Hepatocyte (in vitro differentiated cells): ENCODE data around the gene MARCHF3.

Experiments used
- CTCF ChIP-seq: fragments of 200-600 bp; sonication (generic); IDR thresholded peaks from 2 replicates; pipeline ENCODE4 v1.5.1; 2016; ENCODE audit warnings: antibody characterized with exemption, mild to moderate bottlenecking; ENCODE audit not compliant: poor library complexity
- EZH2phosphoT487 ChIP-seq: fragments of 200-600 bp; sonication (generic); IDR thresholded peaks from one replicate; pipeline ENCODE4 v1.6.1; 2018; ENCODE audit warnings: antibody characterized with exemption, mild to moderate bottlenecking, low read depth, moderate library complexity; ENCODE audit not compliant: unreplicated experiment, severe bottlenecking

DNA sequence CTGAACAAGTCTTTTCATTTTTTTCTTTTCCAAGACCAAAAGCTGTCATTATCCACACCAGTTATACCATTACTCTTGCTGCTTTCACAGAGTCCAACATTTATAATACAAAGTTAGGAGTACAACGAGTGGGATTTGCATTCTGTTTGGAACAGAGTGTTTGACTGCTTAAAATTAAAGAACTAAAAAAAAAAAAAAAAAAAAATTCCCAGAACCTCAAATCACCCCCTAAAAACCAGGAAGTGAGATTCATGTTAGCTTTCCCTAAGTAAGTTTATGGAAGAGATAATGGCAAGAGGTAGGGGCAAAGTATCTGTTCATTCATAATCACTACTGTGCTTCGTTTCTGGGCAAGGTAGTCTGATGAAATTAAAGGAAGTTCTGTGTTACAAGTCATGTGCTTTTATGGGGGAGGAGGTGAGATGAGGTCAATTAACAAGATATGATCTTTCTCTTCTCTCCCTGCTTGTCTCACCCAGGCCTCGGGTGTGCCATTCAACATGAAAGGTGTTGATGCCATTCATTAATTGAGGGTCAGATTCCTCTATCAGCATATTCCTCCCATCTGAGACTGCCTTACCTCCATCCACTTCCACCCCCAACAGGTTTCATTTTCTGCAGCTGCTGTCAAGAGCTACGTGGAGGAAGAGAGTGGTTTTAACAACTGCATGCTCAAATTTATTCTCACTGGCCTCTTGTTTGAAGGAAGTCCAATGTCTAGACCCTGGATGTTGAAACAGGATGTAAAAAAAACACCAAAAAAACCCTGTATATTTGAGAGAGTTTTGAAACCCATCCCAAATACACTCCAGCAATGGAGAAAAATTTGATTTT, 58.1 kb downstream of the MARCHF3 start:
- TF ChIP-seq CTCF = no peak
- TF ChIP-seq EZH2phosphoT487 = no peak
